ENCODE results near the gene SMARCA2. TPM values are rescaled to one million over a fixed set of nuclear protein-coding genes. Genes with fewer than 3 reads are reported as not detected.

SMARCA2 gene
- total RNA-seq, 1 donor from 2014 or later = 147 TPM

DNA sequence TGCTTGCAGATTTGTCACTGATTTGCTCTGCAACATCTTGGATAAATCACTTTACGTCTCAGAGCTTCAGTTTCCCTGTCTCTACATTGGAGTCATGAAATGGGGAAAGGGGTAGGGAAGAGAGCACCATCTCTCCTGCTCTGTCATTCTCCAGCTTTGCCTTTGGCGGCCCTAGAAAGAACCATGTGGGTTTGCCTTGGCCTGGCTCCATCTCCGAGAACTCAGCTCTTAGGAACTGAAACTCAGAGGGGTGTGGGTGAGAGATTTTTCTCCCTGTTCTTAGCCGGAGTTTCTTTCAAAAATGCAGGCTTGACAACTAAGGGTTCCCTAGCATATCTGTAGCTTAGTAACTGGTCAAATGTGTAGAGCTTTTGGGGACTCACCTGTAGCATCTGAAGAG lies 123.5 kb downstream of the SMARCA2 start:
- Histone ChIP-seq H3K9me3 (no peaks in the 10 kb centered on the region), H3K27me3 (ENCODE audit: low read depth) (no peaks in the 10 kb centered on the region), H3K27ac (no peak overlapping the region), H3K4me3 (no peak overlapping the region), H3K36me3 (peaks cover 28% of the 10 kb centered on the region), H3K4me1 (peaks cover 3% of the 10 kb centered on the region)
- DNase-seq (no peak), ATAC-seq (no peak)
- TF ChIP-seq, protein P1, sequence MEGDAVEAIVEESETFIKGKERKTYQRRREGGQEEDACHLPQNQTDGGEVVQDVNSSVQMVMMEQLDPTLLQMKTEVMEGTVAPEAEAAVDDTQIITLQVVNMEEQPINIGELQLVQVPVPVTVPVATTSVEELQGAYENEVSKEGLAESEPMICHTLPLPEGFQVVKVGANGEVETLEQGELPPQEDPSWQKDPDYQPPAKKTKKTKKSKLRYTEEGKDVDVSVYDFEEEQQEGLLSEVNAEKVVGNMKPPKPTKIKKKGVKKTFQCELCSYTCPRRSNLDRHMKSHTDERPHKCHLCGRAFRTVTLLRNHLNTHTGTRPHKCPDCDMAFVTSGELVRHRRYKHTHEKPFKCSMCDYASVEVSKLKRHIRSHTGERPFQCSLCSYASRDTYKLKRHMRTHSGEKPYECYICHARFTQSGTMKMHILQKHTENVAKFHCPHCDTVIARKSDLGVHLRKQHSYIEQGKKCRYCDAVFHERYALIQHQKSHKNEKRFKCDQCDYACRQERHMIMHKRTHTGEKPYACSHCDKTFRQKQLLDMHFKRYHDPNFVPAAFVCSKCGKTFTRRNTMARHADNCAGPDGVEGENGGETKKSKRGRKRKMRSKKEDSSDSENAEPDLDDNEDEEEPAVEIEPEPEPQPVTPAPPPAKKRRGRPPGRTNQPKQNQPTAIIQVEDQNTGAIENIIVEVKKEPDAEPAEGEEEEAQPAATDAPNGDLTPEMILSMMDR (IDR thresholded peaks at IDR 0.05) = no peak
- intact Hi-C loops (cut with DNase I) = no loop called here

DNA sequence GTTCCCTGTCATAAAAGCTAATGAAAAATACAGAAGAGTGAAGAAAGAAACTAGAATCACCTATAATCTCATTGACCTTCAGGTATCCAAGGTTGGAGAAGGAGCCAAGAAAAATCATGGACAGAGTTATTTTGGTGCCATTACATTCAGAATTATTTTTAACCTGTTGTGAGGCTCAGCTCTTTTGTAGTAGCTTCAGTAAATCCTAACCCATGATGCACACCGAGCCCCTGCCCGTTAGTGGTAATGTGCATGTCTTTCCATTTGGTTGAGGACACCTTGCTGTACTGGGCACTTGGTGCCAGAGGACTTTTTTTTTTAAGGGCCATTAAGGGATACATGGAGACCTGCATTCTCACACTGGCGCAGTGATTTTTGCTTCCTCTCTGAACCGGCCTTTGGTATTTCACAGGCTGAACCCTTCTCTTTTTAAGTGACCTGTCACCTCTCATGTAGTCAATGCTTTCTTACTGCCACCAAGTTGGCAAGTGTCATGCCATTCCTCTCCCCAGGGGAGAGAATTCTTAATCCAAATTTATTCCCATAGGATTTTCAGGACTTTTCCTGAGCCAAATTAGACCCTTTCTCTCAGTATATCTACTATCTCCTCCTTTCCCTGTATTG lies 125.6 kb downstream of the SMARCA2 start:
- H3K4me3 ChIP-seq = no peak overlapping the region
- no peaks in the 10 kb centered on the region for H3K9me3 ChIP-seq
- no peak overlapping the region for H3K27ac ChIP-seq
- no peaks in the 10 kb centered on the region for H3K27me3 ChIP-seq (ENCODE audit: low read depth)
- DNase-seq = no peak
- TF ChIP-seq, protein P1 (IDR thresholded peaks at IDR 0.05) = no peak
- intact Hi-C loops (cut with DNase I) = no loop called here
- no peak for ATAC-seq
- H3K4me1 ChIP-seq = peaks cover 3% of the 10 kb centered on the region
- H3K36me3 ChIP-seq = peaks cover 21% of the 10 kb centered on the region

DNA sequence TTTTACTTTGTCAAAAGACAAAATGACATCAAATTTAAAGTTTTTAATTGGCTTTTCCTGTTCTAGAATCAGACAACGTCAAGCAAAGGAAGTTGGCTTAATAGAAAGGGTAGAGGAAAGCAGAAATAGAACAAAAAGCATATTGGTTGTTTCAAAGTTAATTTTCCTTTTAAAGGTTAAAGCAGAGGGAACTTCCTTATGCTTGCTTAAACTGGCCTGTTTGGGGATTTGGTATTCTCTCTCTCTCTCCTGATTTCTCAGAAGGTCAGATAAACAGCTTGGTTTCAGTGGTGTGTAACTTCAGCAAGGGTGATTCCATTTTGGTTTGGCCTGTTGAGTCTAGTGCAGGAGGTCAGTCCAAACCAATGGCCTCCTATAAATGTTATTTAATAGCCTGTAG lies 127.1 kb downstream of the SMARCA2 start:
- H3K36me3 ChIP-seq = peaks cover 11% of the 10 kb centered on the region
- TF ChIP-seq, protein P1 (IDR thresholded peaks at IDR 0.05) = no peak
- no peaks in the 10 kb centered on the region for H3K9me3 ChIP-seq
- intact Hi-C loops (cut with DNase I) = no loop called here
- ATAC-seq (no peak), DNase-seq (no peak)
- H3K4me1 ChIP-seq = peaks cover 3% of the 10 kb centered on the region
- H3K27me3 ChIP-seq (ENCODE audit: low read depth) = no peaks in the 10 kb centered on the region
- no peak overlapping the region for H3K4me3 ChIP-seq
- H3K27ac ChIP-seq = no peak overlapping the region

DNA sequence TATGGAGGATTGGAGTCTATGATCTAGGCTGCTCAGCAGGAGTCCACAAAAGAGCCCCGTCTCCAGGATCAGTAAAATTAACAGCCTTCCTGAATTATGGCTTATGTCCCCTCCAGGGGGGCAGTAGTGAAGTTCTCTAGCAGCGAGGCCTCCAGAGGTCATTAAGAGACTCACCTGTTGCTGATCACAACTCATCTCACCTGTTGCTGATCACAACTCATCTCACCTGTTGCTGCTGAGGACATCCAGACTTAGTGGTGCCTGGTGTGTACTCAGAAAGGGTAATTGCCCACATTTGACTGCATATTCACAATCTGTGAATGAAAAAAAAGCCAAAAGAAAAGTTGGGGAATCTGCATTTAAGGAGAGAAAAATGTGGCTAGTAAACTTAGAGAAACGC lies 129.5 kb downstream of the SMARCA2 start:
- DNase-seq (no peak), ATAC-seq (no peak)
- Histone ChIP-seq H3K27me3 (ENCODE audit: low read depth) (no peaks in the 10 kb centered on the region), H3K4me1 (peaks cover 3% of the 10 kb centered on the region), H3K4me3 (no peak overlapping the region), H3K27ac (no peak overlapping the region), H3K36me3 (peaks cover 11% of the 10 kb centered on the region), H3K9me3 (no peaks in the 10 kb centered on the region)
- TF ChIP-seq, protein P1 (IDR thresholded peaks at IDR 0.05) = no peak
- intact Hi-C loops (cut with DNase I) = no loop called here

DNA sequence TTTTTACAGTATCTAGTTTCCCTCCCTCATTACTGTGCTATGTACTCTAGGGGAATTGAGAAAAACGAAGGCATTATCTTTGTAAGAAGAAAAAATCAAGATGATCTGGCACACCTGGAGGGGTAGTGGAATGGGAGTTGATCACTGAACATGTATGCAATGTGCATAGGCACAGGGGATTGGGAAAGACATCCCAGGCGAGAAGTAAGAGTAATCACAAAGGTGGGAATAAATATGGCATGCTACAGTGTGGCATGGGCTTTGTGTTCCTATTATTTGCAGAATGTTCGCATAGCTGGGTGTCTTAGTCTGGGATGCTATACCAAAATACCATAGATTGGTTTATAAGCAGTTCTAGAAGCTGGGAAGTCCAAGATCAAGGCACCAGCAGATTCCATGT lies 130.6 kb downstream of the SMARCA2 start:
- no peak for DNase-seq
- TF ChIP-seq, protein P1 (IDR thresholded peaks at IDR 0.05) = no peak
- Histone ChIP-seq H3K27ac (no peak overlapping the region), H3K27me3 (ENCODE audit: low read depth) (no peaks in the 10 kb centered on the region), H3K9me3 (no peaks in the 10 kb centered on the region), H3K36me3 (peaks cover 5% of the 10 kb centered on the region), H3K4me3 (no peak overlapping the region), H3K4me1 (peaks cover 3% of the 10 kb centered on the region)
- intact Hi-C loops (cut with DNase I) = no loop called here
- ATAC-seq = no peak

Data from lower lobe of right lung (tissue), 2 donors.